ENCODE results near the gene HOXB6.
A peak's percentile ranks its signal among the peaks of the same experiment; 100 is the strongest.

HOXB6 gene

DNA sequence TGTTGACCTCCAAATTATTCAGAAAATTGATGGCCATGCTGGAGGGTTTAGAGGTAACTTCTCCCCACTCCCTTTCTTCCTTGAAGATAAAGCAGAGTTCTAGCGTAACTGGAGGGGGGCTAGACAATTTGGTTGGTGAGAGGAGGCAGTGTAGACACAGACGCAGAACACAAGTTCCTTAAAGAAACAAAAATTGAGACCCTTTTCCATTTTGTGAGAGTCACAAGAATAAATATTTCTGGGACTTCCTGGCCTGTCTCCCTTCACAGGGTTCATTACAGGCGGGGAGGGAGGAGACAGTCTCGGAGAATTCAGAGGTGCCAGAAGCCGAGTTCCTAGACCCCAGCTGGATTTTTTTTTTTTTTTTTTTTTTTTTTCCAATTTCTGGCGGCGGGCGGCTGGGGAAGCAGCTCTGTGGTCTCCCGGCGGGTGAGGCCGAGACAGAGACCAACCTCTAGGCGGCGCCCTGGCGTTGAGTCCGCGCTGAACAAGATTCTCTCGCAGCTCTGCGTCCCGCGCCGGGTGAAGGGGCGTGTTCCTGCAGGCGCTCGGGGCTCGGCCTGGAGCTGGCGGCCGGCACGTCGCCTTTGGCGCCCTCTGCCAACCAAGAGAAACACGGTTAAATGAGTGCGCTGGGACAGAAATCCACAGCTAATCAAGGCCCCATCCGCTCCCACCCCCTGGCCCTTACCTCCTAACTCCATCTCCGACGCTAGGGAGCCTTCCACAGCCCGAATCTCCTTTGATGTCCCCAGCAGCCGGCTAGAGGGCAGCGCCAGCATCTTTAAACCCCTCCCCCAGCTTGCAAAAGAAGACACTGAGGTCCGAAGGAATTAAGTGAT lies 31.6 kb upstream of the HOXB6 start:
- in situ Hi-C loops (cut with MboI; ENCODE audit: low pct_unique_long_range_greater_than_20kb, low sequenced_read_pairs) = no loop called here
- DNase-seq = peak; percentile 90

- in situ Hi-C loops (cut with MboI; ENCODE audit: low pct_unique_long_range_greater_than_20kb, low sequenced_read_pairs) = no loop called here
- DNase-seq = no peak
Observed at GRCh38 chr17:48634493-48635208, 29.9 kb upstream of the HOXB6 start.

DNA sequence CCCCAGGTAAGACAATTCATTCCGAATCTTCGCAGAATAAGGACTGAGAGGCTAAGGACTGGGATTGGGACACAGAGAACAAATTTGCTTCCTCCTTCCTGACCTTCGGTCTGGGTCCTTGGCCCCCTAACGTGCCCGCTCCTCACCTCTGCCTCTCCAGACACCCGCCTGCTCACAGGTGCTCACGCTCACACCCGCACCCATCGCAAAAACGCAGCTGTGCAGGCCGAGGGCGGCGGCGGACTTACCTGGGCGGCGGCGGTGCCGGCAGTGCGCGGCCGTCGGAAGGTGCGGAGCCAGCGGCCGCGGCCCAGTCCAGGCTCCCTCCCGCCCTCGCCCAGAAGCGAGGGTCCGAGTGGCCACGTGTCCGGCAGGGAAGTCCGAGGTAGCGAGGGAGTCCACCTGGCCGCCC lies 28.5 kb upstream of the HOXB6 start:
- in situ Hi-C loops (cut with MboI; ENCODE audit: low pct_unique_long_range_greater_than_20kb, low sequenced_read_pairs) = no loop called here

GRCh38 chr17:48632579-48633265 lies 27.9 kb upstream of the HOXB6 start:
- no peak for DNase-seq
- in situ Hi-C loops (cut with MboI; ENCODE audit: low pct_unique_long_range_greater_than_20kb, low sequenced_read_pairs) = no loop called here

More for the DNA sequence above, 28.5 kb upstream of the HOXB6 start:
- DNase-seq = no peak

- in situ Hi-C loops (cut with MboI; ENCODE audit: low pct_unique_long_range_greater_than_20kb, low sequenced_read_pairs) = no loop called here
- no peak for DNase-seq
Observed at GRCh38 chr17:48631693-48632578, 27.1 kb upstream of the HOXB6 start.

DNA sequence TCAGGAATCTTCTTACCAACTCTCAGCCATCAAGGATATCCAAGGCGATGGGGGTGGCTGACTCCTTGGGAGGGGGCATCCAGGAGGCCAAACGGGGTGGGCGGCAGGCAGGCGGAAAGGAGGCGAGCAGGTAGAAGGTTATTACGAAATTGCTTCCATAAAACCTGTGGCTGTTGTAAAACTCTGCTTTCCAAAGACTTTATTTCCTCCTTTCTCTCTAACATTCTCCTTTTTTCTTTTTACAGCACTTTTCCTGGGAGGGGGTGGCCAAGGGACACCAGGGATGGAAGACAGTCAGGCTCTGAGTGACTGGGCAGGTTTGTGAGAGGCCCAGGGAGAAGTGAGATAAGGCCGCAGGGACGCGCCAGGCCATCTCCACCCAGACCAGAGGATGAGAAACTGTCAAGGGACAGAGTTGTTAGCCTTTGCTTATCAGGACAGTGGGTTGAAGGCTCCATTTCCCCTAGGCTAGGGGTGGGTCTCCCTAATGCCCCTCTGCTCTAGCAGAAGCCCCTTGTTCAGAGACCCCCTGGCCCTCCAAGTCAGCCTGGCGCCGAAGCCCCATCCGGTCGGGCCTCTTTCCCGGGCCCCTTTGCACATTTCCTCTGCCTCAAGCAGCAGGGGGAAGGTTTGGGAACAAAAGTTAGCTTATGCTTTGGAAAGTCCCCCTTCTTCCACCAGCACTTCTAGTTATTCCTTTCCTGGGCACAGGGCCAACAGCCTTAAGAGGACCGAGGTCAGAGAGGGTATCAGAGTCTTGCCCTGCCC lies 26.3 kb upstream of the HOXB6 start:
- in situ Hi-C loops (cut with MboI; ENCODE audit: low pct_unique_long_range_greater_than_20kb, low sequenced_read_pairs) = no loop called here
- DNase-seq = no peak

DNA sequence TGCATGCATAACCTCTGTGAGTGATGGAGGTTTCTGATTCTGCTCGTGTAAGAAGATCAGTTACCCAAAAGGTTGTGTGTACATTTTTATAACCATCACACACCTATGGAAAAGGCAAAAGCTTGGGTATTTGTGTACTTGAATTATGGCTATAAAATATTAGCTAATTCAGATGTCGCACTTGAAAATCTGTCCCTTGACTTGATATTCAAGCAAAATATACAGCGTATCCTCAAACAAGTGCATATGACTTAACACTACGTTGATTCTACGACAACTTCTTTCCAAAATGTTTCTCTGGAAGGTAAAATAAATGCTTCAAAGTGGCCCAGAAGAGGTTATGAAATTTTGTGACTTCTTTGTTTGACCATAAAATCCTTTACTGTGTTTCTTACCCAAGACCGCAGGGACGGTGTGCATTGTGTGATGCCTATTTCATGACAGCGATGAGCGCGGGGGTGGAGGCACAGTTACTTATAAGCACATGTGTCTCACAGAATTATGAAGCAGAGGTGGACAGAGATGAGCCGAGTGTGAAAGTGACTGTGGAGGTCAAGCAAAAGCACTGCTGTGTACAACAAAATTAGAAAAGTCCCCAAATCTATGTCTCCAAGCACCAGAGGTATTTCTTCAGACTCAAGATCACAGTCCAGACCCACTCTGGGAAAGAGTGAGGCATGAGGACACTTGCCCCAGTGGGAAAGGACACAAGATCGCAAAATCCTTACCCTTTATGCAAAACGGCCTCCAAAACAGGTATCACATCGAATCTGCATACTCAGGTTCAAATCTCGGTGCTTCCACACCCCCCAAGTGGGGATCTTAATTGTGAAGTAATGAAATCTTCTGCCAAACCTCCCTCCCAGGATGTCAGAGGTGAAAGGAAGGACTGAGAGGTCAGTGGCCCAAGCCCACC lies 25.5 kb upstream of the HOXB6 start:
- no peak for DNase-seq
- in situ Hi-C loops (cut with MboI; ENCODE audit: low pct_unique_long_range_greater_than_20kb, low sequenced_read_pairs) = no loop called here

DNA sequence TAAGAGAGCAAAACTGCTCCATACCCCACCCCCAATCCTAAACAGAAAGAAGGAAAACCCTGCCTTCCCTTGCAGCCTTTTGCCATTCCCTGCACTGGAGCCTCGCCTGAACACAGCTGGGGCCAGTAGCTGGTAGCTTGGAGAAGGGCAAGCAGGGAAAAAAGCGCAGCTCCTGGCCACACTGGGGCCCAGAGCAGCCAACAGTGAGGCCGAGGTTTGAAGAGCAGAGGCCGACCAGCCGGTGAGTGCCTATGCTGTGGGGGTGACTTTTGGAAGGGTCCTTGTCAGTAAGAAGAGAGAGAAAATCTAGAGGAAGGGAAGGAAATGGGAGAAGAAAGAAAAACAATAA lies 24.6 kb upstream of the HOXB6 start:
- in situ Hi-C loops (cut with MboI; ENCODE audit: low pct_unique_long_range_greater_than_20kb, low sequenced_read_pairs) = no loop called here

GRCh38 chr17:48628649-48629410 lies 24.0 kb upstream of the HOXB6 start:
- no peak for DNase-seq
- in situ Hi-C loops (cut with MboI; ENCODE audit: low pct_unique_long_range_greater_than_20kb, low sequenced_read_pairs) = no loop called here

More for the DNA sequence above, 24.6 kb upstream of the HOXB6 start:
- DNase-seq = no peak

DNA sequence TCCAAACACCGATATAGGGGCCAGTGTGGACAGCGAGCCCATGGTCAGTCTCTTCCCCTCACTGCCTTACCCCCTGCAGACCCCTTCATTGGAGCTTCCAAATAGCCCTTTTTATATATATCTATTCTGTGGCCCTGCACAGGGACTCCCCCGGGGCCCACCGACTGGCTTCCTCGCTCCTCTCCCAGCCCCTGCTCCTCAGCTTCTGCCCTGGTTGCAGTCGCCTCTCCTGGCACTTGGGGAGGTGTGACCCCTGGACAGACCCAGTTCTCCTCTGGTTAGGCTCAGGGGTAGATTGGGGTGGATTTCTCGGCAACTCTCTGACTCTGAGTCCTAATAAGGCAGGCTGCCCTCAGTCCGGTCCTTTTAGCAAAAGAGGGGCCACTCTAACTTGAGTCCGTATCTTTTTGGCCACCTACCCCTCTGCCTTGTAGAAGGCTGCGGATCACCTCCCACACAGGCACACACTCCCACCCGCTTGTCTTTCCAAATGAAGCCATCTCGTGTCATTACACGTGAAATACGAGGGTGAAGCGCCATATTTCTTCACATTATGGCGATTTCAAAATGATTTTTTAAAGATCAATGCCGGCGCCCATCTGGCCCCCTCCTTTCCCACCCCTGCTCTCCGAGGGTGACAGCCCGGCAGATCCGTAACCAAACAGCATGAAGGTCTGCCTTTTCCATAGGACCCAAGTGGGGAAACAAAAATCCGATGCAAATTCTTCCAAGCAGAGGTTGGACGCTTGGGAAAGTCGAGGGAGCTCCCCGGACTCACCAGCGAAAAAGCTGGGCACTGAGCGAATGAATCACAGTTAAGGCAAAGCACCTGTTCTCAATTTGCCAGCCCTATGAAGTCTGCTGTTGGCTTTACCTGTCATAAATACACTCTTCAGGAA lies 23.1 kb upstream of the HOXB6 start:
- in situ Hi-C loops (cut with MboI; ENCODE audit: low pct_unique_long_range_greater_than_20kb, low sequenced_read_pairs) = no loop called here

GRCh38 chr17:48627118-48627597 lies 22.4 kb upstream of the HOXB6 start:
- in situ Hi-C loops (cut with MboI; ENCODE audit: low pct_unique_long_range_greater_than_20kb, low sequenced_read_pairs) = no loop called here
- no peak for DNase-seq

More for the DNA sequence above, 23.1 kb upstream of the HOXB6 start:
- DNase-seq = no peak

GRCh38 chr17:48626245-48627117 lies 21.7 kb upstream of the HOXB6 start, which contains the start of gene HOXB9:
Gene HOXB9 (minus strand): TSS chr17:48626358. CDS start chr17:48626269, 89 bp downstream.
- no peak for DNase-seq
- in situ Hi-C loops (cut with MboI; ENCODE audit: low pct_unique_long_range_greater_than_20kb, low sequenced_read_pairs) = no loop called here

GRCh38 chr17:48625495-48626244 lies 20.9 kb upstream of the HOXB6 start:
- DNase-seq = peak; percentile 38
- in situ Hi-C loops (cut with MboI; ENCODE audit: low pct_unique_long_range_greater_than_20kb, low sequenced_read_pairs) = no loop called here
